Smooth muscle cell (in vitro differentiated cells): ENCODE results near the gene SNCG. TPM values are rescaled to one million over a fixed set of nuclear protein-coding genes. Genes with fewer than 3 reads are reported as not detected.
A peak's percentile ranks its signal among the peaks of the same experiment; 100 is the strongest.

ENCODE experiments used
- DNase-seq: peaks from one replicate; lab custom pipeline; 2025; ENCODE audit not compliant: unreplicated experiment; lab: John Stamatoyannopoulos, UW
- H2AFZ ChIP-seq: fragments of 200-600 bp; sonication (generic); 2 replicates; pipeline ENCODE4 v1.6.0; 2016; ENCODE audit warnings: antibody characterized with exemption, low read depth, mild to moderate bottlenecking
- H3F3A ChIP-seq: fragments of 200-600 bp; sonication (generic); 2 replicates; pipeline ENCODE4 v1.6.0; 2017; ENCODE audit warnings: antibody characterized with exemption, low read depth
- H3K27ac ChIP-seq: fragments of 200-600 bp; sonication (generic); 2 replicates; pipeline ENCODE4 v1.5.1; 2016; ENCODE audit warnings: low read depth, mild to moderate bottlenecking
- H3K27me3 ChIP-seq: fragments of 200-600 bp; sonication (generic); 2 replicates; pipeline ENCODE4 v1.6.1; 2016; ENCODE audit warnings: low read depth, mild to moderate bottlenecking
- H3K36me3 ChIP-seq: fragments of 200-600 bp; sonication (generic); 2 replicates; pipeline ENCODE4 v1.5.1; 2016; ENCODE audit warnings: low read depth
- H3K4me1 ChIP-seq: fragments of 200-600 bp; sonication (generic); 2 replicates; pipeline ENCODE4 v1.5.1; 2016; ENCODE audit warnings: low read depth
- H3K4me2 ChIP-seq: fragments of 200-600 bp; sonication (generic); 2 replicates; pipeline ENCODE4 v1.6.0; 2016; ENCODE audit warnings: mild to moderate bottlenecking
- H3K4me3 ChIP-seq: fragments of 200-600 bp; sonication (generic); 2 replicates; pipeline ENCODE4 v1.5.1; 2016; ENCODE audit warnings: mild to moderate bottlenecking
- H3K79me2 ChIP-seq: fragments of 200-600 bp; sonication (generic); 2 replicates; pipeline ENCODE4 v1.6.0; 2016; ENCODE audit warnings: low read depth, mild to moderate bottlenecking
- H3K9ac ChIP-seq: fragments of 200-600 bp; sonication (generic); 2 replicates; pipeline ENCODE4 v1.6.0; 2016; ENCODE audit warnings: low read depth
- H3K9me3 ChIP-seq: fragments of 200-600 bp; sonication (generic); replicated peaks from 2 replicates; pipeline ENCODE4 v1.5.1; 2016; ENCODE audit warnings: low read depth
- H4K20me1 ChIP-seq: fragments of 200-600 bp; sonication (generic); 2 replicates; pipeline ENCODE4 v1.6.0; 2016; ENCODE audit warnings: low read depth
- CTCF ChIP-seq: fragments of 200-600 bp; sonication (generic); IDR thresholded peaks from 2 replicates; pipeline ENCODE4 v1.5.1; 2017; ENCODE audit warnings: borderline replicate concordance, mild to moderate bottlenecking, antibody characterized with exemption; ENCODE audit not compliant: insufficient read depth, poor library complexity, severe bottlenecking
- WGBS: methylation state at CpG from one replicate; pipeline ENCODE4 v1.1.7; 2016; ENCODE audit warnings: low lambda C conversion rate; 5-methylcytosine and 5-hydroxymethylcytosine counted together
- polyA plus RNA-seq: library from polyadenylated mRNA; unstranded; fragments of >200 nt; fragmentation: Nextera tagmentation; extraction: Ambion mirVana; gene quantifications from 2 replicates; pipeline ENCODE4 v1.2.1, GENCODE V29; 2016
- total RNA-seq: library from RNA; depleted of rRNA; stranded (reverse); fragments of >200 nt; gene quantifications from 2 replicates; pipeline ENCODE4 v1.2.3, GENCODE V29; 2014

SNCG gene
- total and polyA plus RNA-seq, 2 experiments from 2014 or later = 2.3 to 6.7 TPM

- Histone ChIP-seq H3K27ac (no peak within 1 kb of the TSS), H3K4me3 (no peak within 1 kb of the TSS), H3K4me2 (no peak within 1 kb of the TSS), H3K36me3 (no peaks in the 10 kb centered on the region), H3K27me3 (no peaks in the 10 kb centered on the region), H3F3A (no peaks in the 10 kb centered on the region), H3K9me3 (no peaks in the 10 kb centered on the region), H2AFZ (no peak within 1 kb of the TSS), H3K9ac (no peak within 1 kb of the TSS), H4K20me1 (no peaks in the 10 kb centered on the region), H3K79me2 (no peaks in the 10 kb centered on the region), H3K4me1 (peaks cover 34% of the 10 kb centered on the region)
- WGBS = 87% methylated on average over 9 of the region's 9 CpGs
- no peak for TF ChIP-seq CTCF
- no peak for DNase-seq
Measured at GRCh38 chr10:86957471-86958115, 806 bp upstream of the SNCG start, which contains the start of gene MMRN2. Gene MMRN2 (minus strand): TSS chr10:86957615. CDS start chr10:86957541, 74 bp downstream.

DNA sequence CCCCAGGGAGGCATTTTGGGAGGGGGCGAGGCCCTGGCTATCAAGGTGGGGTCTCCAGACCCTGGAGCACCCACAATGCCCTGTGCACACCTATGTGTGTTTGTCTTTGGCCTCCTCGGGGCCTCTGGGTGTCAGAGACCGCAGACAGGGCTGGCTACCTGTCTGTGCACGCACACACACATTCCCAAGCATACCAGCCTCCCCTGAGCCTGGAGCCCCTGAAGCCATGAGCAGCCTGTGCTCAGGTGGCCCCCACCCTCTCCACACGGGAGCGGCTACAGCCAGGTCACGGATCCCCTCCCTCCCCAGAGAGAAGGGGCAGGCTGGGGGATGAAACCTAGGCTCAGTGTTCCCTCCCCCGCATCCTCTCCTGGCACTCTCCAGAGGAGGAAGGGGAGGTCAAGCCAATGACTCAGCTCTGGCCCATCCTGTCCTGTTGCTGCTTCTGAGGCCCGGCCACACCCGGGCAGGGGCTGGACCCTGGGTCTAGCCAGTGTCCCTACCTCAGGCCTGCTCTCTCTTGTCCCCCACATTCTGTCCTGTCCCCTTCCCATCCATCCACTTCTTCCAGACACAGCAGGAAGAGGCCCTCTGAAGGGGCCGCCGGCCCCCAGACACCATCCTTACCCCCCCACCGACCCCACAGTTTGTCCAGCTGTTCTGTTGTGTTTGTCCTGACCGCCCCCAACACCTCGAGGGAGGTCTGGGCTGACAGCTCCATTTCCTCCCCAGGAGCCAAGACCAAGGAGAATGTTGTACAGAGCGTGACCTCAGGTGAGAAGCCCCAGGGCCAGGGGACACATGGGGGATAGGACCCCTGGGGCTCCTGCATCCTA lies 720 bp downstream of the SNCG start:
- Histone ChIP-seq H3K4me3 (no peak overlapping the region), H3K36me3 (no peaks in the 10 kb centered on the region), H3K27ac (peak overlapping the region; percentile 28), H3K4me1 (peaks cover 29% of the 10 kb centered on the region), H3K27me3 (no peaks in the 10 kb centered on the region), H3F3A (no peaks in the 10 kb centered on the region), H3K9me3 (no peaks in the 10 kb centered on the region), H4K20me1 (no peaks in the 10 kb centered on the region), H2AFZ (no peak overlapping the region), H3K9ac (no peak overlapping the region), H3K4me2 (peak overlapping the region; percentile 43), H3K79me2 (no peaks in the 10 kb centered on the region)
- WGBS = 52% methylated on average over 15 of the region's 16 CpGs
- DNase-seq = no peak
- TF ChIP-seq CTCF = no peak

DNA sequence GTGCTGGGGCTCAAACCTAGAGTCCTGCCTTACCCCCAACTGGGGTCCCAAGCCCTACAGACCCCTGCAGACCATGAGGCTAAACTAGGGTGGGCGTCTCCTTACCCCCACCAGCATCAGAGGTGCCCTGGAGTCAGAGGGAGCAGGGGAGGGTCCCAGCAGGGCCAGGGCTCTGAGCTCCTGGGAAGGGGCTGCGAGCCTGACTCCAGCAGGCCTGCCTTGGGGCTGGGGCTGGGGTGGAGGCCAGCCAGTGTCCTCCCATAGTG lies 1.3 kb downstream of the SNCG start:
- H3K27ac ChIP-seq = peak overlapping the region; percentile 28
- no peak overlapping the region for H3K9ac ChIP-seq
- 90% methylated on average over 2 of the region's 2 CpGs for WGBS

More for the DNA sequence above, 1.3 kb downstream of the SNCG start:
- TF ChIP-seq CTCF = no peak
- H3K36me3 ChIP-seq = no peaks in the 10 kb centered on the region
- H4K20me1 ChIP-seq = no peaks in the 10 kb centered on the region
- no peaks in the 10 kb centered on the region for H3K79me2 ChIP-seq
- H3K4me3 ChIP-seq = no peak overlapping the region
- no peak overlapping the region for H2AFZ ChIP-seq
- H3K4me1 ChIP-seq = peaks cover 24% of the 10 kb centered on the region
- H3F3A ChIP-seq = no peaks in the 10 kb centered on the region
- H3K27me3 ChIP-seq = no peaks in the 10 kb centered on the region
- no peak for DNase-seq
- H3K4me2 ChIP-seq = peak overlapping the region; percentile 43
- H3K9me3 ChIP-seq = no peaks in the 10 kb centered on the region
